Measurements from ENCODE around the gene MAST4. TPM values are rescaled to one million over a fixed set of nuclear protein-coding genes. Genes with fewer than 3 reads are reported as not detected.
A peak's percentile ranks its signal among the peaks of the same experiment; 100 is the strongest.

The MAST4 gene
- total RNA-seq, 2 donors from 2014 or later, result 30.5 to 47.8 TPM

- H3K27ac ChIP-seq, result peak overlapping the region in 1 of 2 donors; percentile 54
- H3K4me3 ChIP-seq, result peak overlapping the region; percentile 31
- DNase-seq (ENCODE audit: low spot score) (no peak), ATAC-seq (ENCODE audit: insufficient number of reproducible peaks, low FRiP score, low read depth) (no peak)
- no peaks in the 10 kb centered on the region for H3K27me3 ChIP-seq (replicated peaks; ENCODE audit: insufficient read depth)
- no peaks in the 10 kb centered on the region for H3K9me3 ChIP-seq
- peaks cover 10 to 23% of the 10 kb centered on the region in 2 donors for H3K4me1 ChIP-seq (ENCODE audit: control insufficient read depth in 1 of 2, low read depth in 2 of 2)
- H3K36me3 ChIP-seq, result no peaks in the 10 kb centered on the region
- TF ChIP-seq, protein P1, sequence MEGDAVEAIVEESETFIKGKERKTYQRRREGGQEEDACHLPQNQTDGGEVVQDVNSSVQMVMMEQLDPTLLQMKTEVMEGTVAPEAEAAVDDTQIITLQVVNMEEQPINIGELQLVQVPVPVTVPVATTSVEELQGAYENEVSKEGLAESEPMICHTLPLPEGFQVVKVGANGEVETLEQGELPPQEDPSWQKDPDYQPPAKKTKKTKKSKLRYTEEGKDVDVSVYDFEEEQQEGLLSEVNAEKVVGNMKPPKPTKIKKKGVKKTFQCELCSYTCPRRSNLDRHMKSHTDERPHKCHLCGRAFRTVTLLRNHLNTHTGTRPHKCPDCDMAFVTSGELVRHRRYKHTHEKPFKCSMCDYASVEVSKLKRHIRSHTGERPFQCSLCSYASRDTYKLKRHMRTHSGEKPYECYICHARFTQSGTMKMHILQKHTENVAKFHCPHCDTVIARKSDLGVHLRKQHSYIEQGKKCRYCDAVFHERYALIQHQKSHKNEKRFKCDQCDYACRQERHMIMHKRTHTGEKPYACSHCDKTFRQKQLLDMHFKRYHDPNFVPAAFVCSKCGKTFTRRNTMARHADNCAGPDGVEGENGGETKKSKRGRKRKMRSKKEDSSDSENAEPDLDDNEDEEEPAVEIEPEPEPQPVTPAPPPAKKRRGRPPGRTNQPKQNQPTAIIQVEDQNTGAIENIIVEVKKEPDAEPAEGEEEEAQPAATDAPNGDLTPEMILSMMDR (IDR thresholded peaks at IDR 0.05), result no peak
These were observed 285.4 kb downstream of the MAST4 start for GRCh38 chr5:66881480-66882161.

- Histone ChIP-seq H3K4me1 (ENCODE audit: control insufficient read depth in 1 of 2, low read depth in 2 of 2) (peaks cover 10 to 27% of the 10 kb centered on the region in 2 donors), H3K4me3 (no peak overlapping the region), H3K27me3 (replicated peaks; ENCODE audit: insufficient read depth) (no peaks in the 10 kb centered on the region), H3K9me3 (no peaks in the 10 kb centered on the region), H3K27ac (no peak overlapping the region), H3K36me3 (no peaks in the 10 kb centered on the region)
- TF ChIP-seq, protein P1 (IDR thresholded peaks at IDR 0.05), result no peak
- DNase-seq (ENCODE audit: low spot score) (no peak), ATAC-seq (ENCODE audit: insufficient number of reproducible peaks, low FRiP score, low read depth) (no peak)
These were observed 286.5 kb downstream of the MAST4 start for GRCh38 chr5:66882606-66883227.

- ATAC-seq (ENCODE audit: insufficient number of reproducible peaks, low FRiP score, low read depth), result no peak
- Histone ChIP-seq H3K27ac (no peak overlapping the region), H3K27me3 (replicated peaks; ENCODE audit: insufficient read depth) (no peaks in the 10 kb centered on the region), H3K36me3 (no peaks in the 10 kb centered on the region), H3K4me1 (ENCODE audit: control insufficient read depth in 1 of 2, low read depth in 2 of 2) (peaks cover 10 to 27% of the 10 kb centered on the region in 2 donors), H3K4me3 (no peak overlapping the region), H3K9me3 (no peaks in the 10 kb centered on the region)
- DNase-seq (ENCODE audit: low spot score), result no peak
- TF ChIP-seq, protein P1 (IDR thresholded peaks at IDR 0.05), result no peak
These were observed 288.5 kb downstream of the MAST4 start for GRCh38 chr5:66884564-66885243.

DNA sequence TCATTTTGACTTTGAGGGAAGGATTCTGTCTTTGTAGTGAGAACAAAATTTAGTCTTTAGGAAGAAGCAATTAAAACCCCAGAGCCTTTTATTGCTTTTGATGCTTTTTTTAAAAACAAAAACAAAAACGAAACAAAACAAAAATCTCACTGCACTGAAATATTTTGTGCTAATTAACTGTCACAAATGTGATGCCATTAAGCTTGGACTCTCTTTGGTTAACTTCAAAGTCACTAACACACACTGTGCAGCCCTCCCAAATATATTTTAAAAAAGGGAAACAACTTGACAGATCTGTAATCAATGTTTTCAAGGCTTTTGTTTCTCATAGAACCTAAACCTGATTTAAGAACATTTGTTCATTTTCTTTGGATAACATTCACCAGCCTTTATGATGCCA, 290.7 kb downstream of the MAST4 start:
- TF ChIP-seq, protein P1 (IDR thresholded peaks at IDR 0.05), result no peak
- Histone ChIP-seq H3K4me1 (ENCODE audit: control insufficient read depth in 1 of 2, low read depth in 2 of 2) (peaks cover 7 to 17% of the 10 kb centered on the region in 2 donors), H3K36me3 (no peaks in the 10 kb centered on the region), H3K4me3 (no peak overlapping the region), H3K27ac (no peak overlapping the region), H3K27me3 (replicated peaks; ENCODE audit: insufficient read depth) (no peaks in the 10 kb centered on the region), H3K9me3 (no peaks in the 10 kb centered on the region)
- no peak for DNase-seq (ENCODE audit: low spot score)
- no peak for ATAC-seq (ENCODE audit: insufficient number of reproducible peaks, low FRiP score, low read depth)

DNA sequence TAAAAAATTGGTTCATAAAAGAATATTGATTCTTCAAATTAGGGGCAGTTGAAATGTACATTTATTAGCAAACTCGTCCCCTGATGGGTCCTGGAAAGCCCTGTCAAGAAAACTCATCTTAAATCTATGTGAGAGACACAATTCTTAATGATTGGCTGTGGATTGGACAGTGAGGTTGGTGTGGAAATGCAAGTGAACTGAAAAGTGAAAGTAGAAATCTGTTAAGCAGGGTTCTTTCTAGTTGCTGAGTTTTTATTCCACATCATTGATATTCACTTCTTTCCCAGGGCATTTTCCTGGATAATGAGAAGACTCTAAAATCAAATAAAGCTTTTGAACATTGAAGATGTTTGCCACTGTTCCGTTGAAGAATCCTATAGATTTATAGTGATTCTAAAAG, 292.4 kb downstream of the MAST4 start:
- Histone ChIP-seq H3K4me1 (ENCODE audit: control insufficient read depth in 1 of 2, low read depth in 2 of 2) (peaks cover 0 to 5% of the 10 kb centered on the region in 2 donors), H3K27ac (no peak overlapping the region), H3K36me3 (no peaks in the 10 kb centered on the region), H3K4me3 (no peak overlapping the region), H3K9me3 (no peaks in the 10 kb centered on the region), H3K27me3 (replicated peaks; ENCODE audit: insufficient read depth) (no peaks in the 10 kb centered on the region)
- TF ChIP-seq, protein P1 (IDR thresholded peaks at IDR 0.05), result no peak
- DNase-seq (ENCODE audit: low spot score), result no peak
- ATAC-seq (ENCODE audit: insufficient number of reproducible peaks, low FRiP score, low read depth), result no peak

All from thoracic aorta (tissue), 2 donors.